ENCODE data around the gene INSYN2B.

The INSYN2B gene

GRCh38 chr5:169980418-169981053, at the start of gene INSYN2B:
TSS of gene INSYN2B (minus strand) at chr5:169980495. CDS start at chr5:169883898, 96,597 bp downstream.
- DNase-seq (ENCODE audit: low read depth), result peak; percentile 3

GRCh38 chr5:170028124-170028523, 47.8 kb upstream of the INSYN2B start:
- no peak for DNase-seq (ENCODE audit: low read depth)

- no peak for DNase-seq (ENCODE audit: low read depth)
Observed at GRCh38 chr5:170025853-170026252, 45.6 kb upstream of the INSYN2B start.

GRCh38 chr5:170021506-170021905, 41.2 kb upstream of the INSYN2B start:
- DNase-seq (ENCODE audit: low read depth), result no peak

GRCh38 chr5:170020423-170020822, 40.1 kb upstream of the INSYN2B start:
- no peak for DNase-seq (ENCODE audit: low read depth)

GRCh38 chr5:170012622-170013021, 32.3 kb upstream of the INSYN2B start:
- DNase-seq (ENCODE audit: low read depth), result no peak

GRCh38 chr5:170011751-170012150, 31.5 kb upstream of the INSYN2B start:
- DNase-seq (ENCODE audit: low read depth), result no peak

GRCh38 chr5:170010595-170010994, 30.3 kb upstream of the INSYN2B start:
- DNase-seq (ENCODE audit: low read depth), result no peak

- no peak for DNase-seq (ENCODE audit: low read depth)
Observed at GRCh38 chr5:170008376-170008775, 28.1 kb upstream of the INSYN2B start.

GRCh38 chr5:170006021-170006420, 25.7 kb upstream of the INSYN2B start:
- DNase-seq (ENCODE audit: low read depth), result no peak

GRCh38 chr5:170000155-170000554, 19.9 kb upstream of the INSYN2B start:
- DNase-seq (ENCODE audit: low read depth), result no peak

- DNase-seq (ENCODE audit: low read depth), result no peak
Observed at GRCh38 chr5:169999621-170000020, 19.3 kb upstream of the INSYN2B start.

- no peak for DNase-seq (ENCODE audit: low read depth)
Observed at GRCh38 chr5:169997798-169998197, 17.5 kb upstream of the INSYN2B start.

GRCh38 chr5:169993485-169993790, 13.1 kb upstream of the INSYN2B start:
- no peak for DNase-seq (ENCODE audit: low read depth)

- DNase-seq (ENCODE audit: low read depth), result no peak
Observed at GRCh38 chr5:169992789-169993484, 12.6 kb upstream of the INSYN2B start.

GRCh38 chr5:169991115-169991869, 11.0 kb upstream of the INSYN2B start:
- no peak for DNase-seq (ENCODE audit: low read depth)

- no peak for DNase-seq (ENCODE audit: low read depth)
Observed at GRCh38 chr5:169989365-169989764, 9.1 kb upstream of the INSYN2B start.

GRCh38 chr5:169988947-169989346, 8.7 kb upstream of the INSYN2B start:
- no peak for DNase-seq (ENCODE audit: low read depth)

- DNase-seq (ENCODE audit: low read depth), result no peak
Observed at GRCh38 chr5:169988206-169988605, 7.9 kb upstream of the INSYN2B start.

- DNase-seq (ENCODE audit: low read depth), result no peak
Observed at GRCh38 chr5:169979871-169980270, 424 bp downstream of the INSYN2B start.

- DNase-seq (ENCODE audit: low read depth), result no peak
Observed at GRCh38 chr5:169978714-169979113, 1.6 kb downstream of the INSYN2B start.

- no peak for DNase-seq (ENCODE audit: low read depth)
Observed at GRCh38 chr5:169974121-169974770, 6.0 kb downstream of the INSYN2B start.

GRCh38 chr5:169973056-169973455, 7.2 kb downstream of the INSYN2B start:
- no peak for DNase-seq (ENCODE audit: low read depth)
